H9 (cell line): ENCODE results near the gene HEYL. TPM values are rescaled to one million over a fixed set of nuclear protein-coding genes. Genes with fewer than 3 reads are reported as not detected.

Experiments
- DNase-seq: peaks from one replicate; pipeline ENCODE4 v3.0.0-alpha.2; 2017
- H2AFZ ChIP-seq: one replicate; pipeline ENCODE4 v1.6.1; 2013; ENCODE audit warnings: mild to moderate bottlenecking, low read length, control low read depth, moderate library complexity
- H2AK5ac ChIP-seq: 2 replicates; pipeline ENCODE4 v1.6.1; 2013; ENCODE audit warnings: low read length, control low read depth, mixed read lengths; ENCODE audit not compliant: insufficient read length
- H2BK120ac ChIP-seq: one replicate; pipeline ENCODE4 v1.6.1; 2013; ENCODE audit warnings: low read depth, mild to moderate bottlenecking, low read length, control low read depth, inconsistent platforms; ENCODE audit not compliant: poor library complexity, severe bottlenecking
- H2BK12ac ChIP-seq: 2 replicates; pipeline ENCODE4 v1.6.1; 2013; ENCODE audit warnings: low read length, control low read depth, mixed read lengths, low read depth; ENCODE audit not compliant: insufficient read length
- H2BK15ac ChIP-seq: 2 replicates; pipeline ENCODE4 v1.6.1; 2013; ENCODE audit warnings: low read depth, low read length, control low read depth
- H2BK20ac ChIP-seq: one replicate; pipeline ENCODE4 v1.6.1; 2013; ENCODE audit warnings: low read depth, mild to moderate bottlenecking, low read length, control low read depth, inconsistent platforms; ENCODE audit not compliant: poor library complexity, severe bottlenecking
- H2BK5ac ChIP-seq: 2 replicates; pipeline ENCODE4 v1.6.1; 2013; ENCODE audit warnings: low read length, control low read depth, mixed read lengths; ENCODE audit not compliant: insufficient read length
- H3K14ac ChIP-seq: 2 replicates; pipeline ENCODE4 v1.6.1; 2013; ENCODE audit warnings: low read length, control low read depth; ENCODE audit not compliant: insufficient read depth
- H3K18ac ChIP-seq: 2 replicates; pipeline ENCODE4 v1.6.1; 2013; ENCODE audit warnings: low read depth, mild to moderate bottlenecking, mixed read lengths, low read length, control low read depth; ENCODE audit not compliant: insufficient read length
- H3K23ac ChIP-seq: 2 replicates; pipeline ENCODE4 v1.6.1; 2013; ENCODE audit warnings: low read length, control low read depth, mixed read lengths, low read depth; ENCODE audit not compliant: insufficient read length
- H3K23me2 ChIP-seq: 2 replicates; pipeline ENCODE4 v1.6.1; 2013; ENCODE audit warnings: low read depth, mild to moderate bottlenecking, mixed read lengths, low read length, control low read depth; ENCODE audit not compliant: insufficient read length, poor library complexity, severe bottlenecking
- H3K27ac ChIP-seq: 2 replicates; pipeline ENCODE4 v1.5.1; 2013; ENCODE audit warnings: low read length, control low read depth, mixed read lengths, low read depth; ENCODE audit not compliant: insufficient read length
- H3K27me3 ChIP-seq: 2 replicates; pipeline ENCODE4 v1.6.1; 2013; ENCODE audit warnings: low read length, control low read depth, inconsistent platforms; ENCODE audit not compliant: insufficient read depth
- H3K4ac ChIP-seq: 2 replicates; pipeline ENCODE4 v1.6.1; 2013; ENCODE audit warnings: low read depth, mild to moderate bottlenecking, control low read depth, inconsistent platforms, low read length, moderate library complexity
- H3K4me1 ChIP-seq: 2 replicates; pipeline ENCODE4 v1.6.1; 2013; ENCODE audit warnings: low read length, control low read depth, inconsistent platforms; ENCODE audit not compliant: insufficient read depth
- H3K4me2 ChIP-seq: 2 replicates; pipeline ENCODE4 v1.6.1; 2013; ENCODE audit warnings: low read length, control low read depth, mixed read lengths; ENCODE audit not compliant: insufficient read length, insufficient read depth
- H3K56ac ChIP-seq: 2 replicates; pipeline ENCODE4 v1.6.1; 2013; ENCODE audit warnings: low read depth, mild to moderate bottlenecking, mixed read lengths, low read length, control low read depth; ENCODE audit not compliant: insufficient read length
- H3K79me1 ChIP-seq: 2 replicates; pipeline ENCODE4 v1.6.1; 2013; ENCODE audit warnings: low read depth, mild to moderate bottlenecking, moderate library complexity, low read length, control low read depth, inconsistent platforms; ENCODE audit not compliant: insufficient read depth, poor library complexity, severe bottlenecking
- H3K79me2 ChIP-seq: 2 replicates; pipeline ENCODE4 v1.6.1; 2013; ENCODE audit warnings: low read length, control low read depth, inconsistent platforms; ENCODE audit not compliant: insufficient read depth
- H3K9ac ChIP-seq: 2 replicates; pipeline ENCODE4 v1.6.1; 2013; ENCODE audit warnings: low read length, control low read depth, mixed read lengths; ENCODE audit not compliant: insufficient read length; ENCODE audit errors: extremely low read depth
- H3K9me3 ChIP-seq: one replicate; pipeline ENCODE4 v1.6.1; 2013; ENCODE audit warnings: low read depth, low read length, inconsistent platforms; ENCODE audit not compliant: control insufficient read depth
- H3T11ph ChIP-seq: one replicate; pipeline ENCODE4 v1.6.1; 2013; ENCODE audit warnings: mild to moderate bottlenecking, low read length, control low read depth, inconsistent platforms
- H4K20me1 ChIP-seq: one replicate; pipeline ENCODE4 v1.6.1; 2013; ENCODE audit not compliant: control insufficient read depth, insufficient read length, insufficient read depth
- H4K5ac ChIP-seq: 2 replicates; pipeline ENCODE4 v1.6.1; 2013; ENCODE audit warnings: low read depth, mild to moderate bottlenecking, mixed read lengths, low read length, control low read depth; ENCODE audit not compliant: insufficient read length
- H4K8ac ChIP-seq: replicated peaks from 2 replicates; pipeline ENCODE4 v1.6.1; 2013; ENCODE audit warnings: low read length, control low read depth, mixed read lengths, low read depth; ENCODE audit not compliant: insufficient read length
- H4K91ac ChIP-seq: 2 replicates; pipeline ENCODE4 v1.6.1; 2013; ENCODE audit warnings: low read depth, mild to moderate bottlenecking, moderate library complexity, mixed read lengths, low read length, control low read depth; ENCODE audit not compliant: insufficient read length
- H3K27ac Mint-ChIP-seq, 3 experiments: 2 replicates in 2 of 3; 3 replicates in 1 of 3; pipeline ENCODE4 v1.8.0; 2020 to 2021; ENCODE audit warnings: mixed read lengths in 3 of 3, mild to moderate bottlenecking in 1 of 3, moderate library complexity in 1 of 3
- H3K27me3 Mint-ChIP-seq: 2 replicates; pipeline ENCODE4 v1.8.0; 2021; ENCODE audit warnings: low read depth, mild to moderate bottlenecking, moderate library complexity, mixed read lengths
- H3K36me3 Mint-ChIP-seq, 3 experiments: 2 replicates in 2 of 3; 3 replicates in 1 of 3; pipeline ENCODE4 v1.8.0; 2020 to 2021; ENCODE audit warnings: low read depth in 3 of 3, mixed read lengths in 3 of 3; ENCODE audit not compliant: insufficient read depth in 1 of 3
- H3K4me1 Mint-ChIP-seq, 2 experiments: 2 replicates each; pipeline ENCODE4 v1.8.0; 2020; ENCODE audit warnings: mixed read lengths in 2 of 2
- H3K4me3 Mint-ChIP-seq, 2 experiments: 2 replicates in 1 of 2; 3 replicates in 1 of 2; pipeline ENCODE4 v1.8.0; 2020 to 2021; ENCODE audit warnings: mild to moderate bottlenecking in 2 of 2, mixed read lengths in 2 of 2, moderate library complexity in 1 of 2
- H3K9me3 Mint-ChIP-seq, 2 experiments: 2 replicates in 1 of 2; 3 replicates in 1 of 2; pipeline ENCODE4 v1.8.0; 2020; ENCODE audit warnings: mild to moderate bottlenecking in 2 of 2, mixed read lengths in 2 of 2, moderate library complexity in 1 of 2
- WGBS: extraction: QIAGEN DNeasy Blood & Tissue Kit; methylation state at CpG from one replicate; pipeline ENCODE4 v1.1.7; 2013; ENCODE audit warnings: missing lambda C conversion rate, low lambda C conversion rate, mixed read lengths; ENCODE audit not compliant: insufficient read length; ENCODE audit errors: extremely low coverage; 5-methylcytosine and 5-hydroxymethylcytosine counted together
- total RNA-seq: library from RNA; stranded (reverse); gene quantifications from 2 replicates; pipeline ENCODE4 v1.2.1, GENCODE V29; 2021
- TF ChIP-seq, protein P1 (sequence below): fragments of 200-600 bp; sonication (generic); conservative IDR thresholded peaks from 3 replicates; pipeline ENCODE4 v1.8.0; 2021; ENCODE audit warnings: antibody characterized with exemption, mild to moderate bottlenecking

The HEYL gene
- total RNA-seq, 1 experiment from 2014 or later, result 1.9 TPM

DNA sequence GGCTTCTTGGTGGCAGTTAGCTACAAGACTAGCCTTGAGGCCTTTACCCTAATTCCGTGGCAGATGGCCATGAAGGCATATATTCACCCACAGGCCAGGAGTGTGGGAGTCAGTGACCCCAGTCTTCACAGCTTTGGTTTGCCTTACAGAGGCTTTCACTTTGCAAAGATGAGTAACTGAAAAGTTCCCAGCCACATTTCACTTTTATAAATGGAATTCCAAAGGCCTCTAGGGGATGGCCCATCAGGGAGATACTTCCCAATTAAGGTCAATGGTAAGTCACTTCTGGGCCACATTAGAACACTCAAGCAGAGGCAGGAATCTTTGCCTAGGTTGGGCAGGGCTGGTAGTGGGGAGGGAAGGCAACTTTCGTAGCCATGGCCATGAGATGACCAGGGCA, 13.1 kb upstream of the HEYL start:
- Histone ChIP-seq H3K79me1 (no peaks in the 10 kb centered on the region), H3K79me2 (no peaks in the 10 kb centered on the region), H2BK15ac (no peak overlapping the region), H3K4me1 (no peaks in the 10 kb centered on the region), H3K9ac (no peak overlapping the region), H3K56ac (no peak overlapping the region), H3K23me2 (no peaks in the 10 kb centered on the region), H3K9me3 (no peaks in the 10 kb centered on the region), H3K18ac (no peak overlapping the region), H2BK120ac (no peak overlapping the region), H2AK5ac (no peak overlapping the region), H2BK12ac (no peak overlapping the region), H2BK5ac (no peak overlapping the region), H2BK20ac (no peak overlapping the region), H2AFZ (no peak overlapping the region), H3K14ac (no peak overlapping the region), H4K20me1 (no peaks in the 10 kb centered on the region), H3K23ac (no peak overlapping the region), H4K91ac (no peak overlapping the region), H4K5ac (no peak overlapping the region), H3T11ph (no peak overlapping the region), H4K8ac (no peak overlapping the region), H3K27me3 (no peaks in the 10 kb centered on the region; the same call in 1 of the 2 replicates), H3K4me2 (no peak overlapping the region), H3K27ac (no peak overlapping the region), H3K4ac (no peak overlapping the region)
- no CpG with 5 or more reads among the region's 2 CpGs for WGBS
- H3K36me3 Mint-ChIP-seq, result no peaks in the 10 kb centered on the region
- no peak overlapping the region for H3K4me3 Mint-ChIP-seq
- H3K9me3 Mint-ChIP-seq, result no peaks in the 10 kb centered on the region
- peaks cover 0 to 3% of the 10 kb centered on the region in 2 experiments; a peak in 1 of 4 replicates for H3K4me1 Mint-ChIP-seq
- TF ChIP-seq, protein P1, sequence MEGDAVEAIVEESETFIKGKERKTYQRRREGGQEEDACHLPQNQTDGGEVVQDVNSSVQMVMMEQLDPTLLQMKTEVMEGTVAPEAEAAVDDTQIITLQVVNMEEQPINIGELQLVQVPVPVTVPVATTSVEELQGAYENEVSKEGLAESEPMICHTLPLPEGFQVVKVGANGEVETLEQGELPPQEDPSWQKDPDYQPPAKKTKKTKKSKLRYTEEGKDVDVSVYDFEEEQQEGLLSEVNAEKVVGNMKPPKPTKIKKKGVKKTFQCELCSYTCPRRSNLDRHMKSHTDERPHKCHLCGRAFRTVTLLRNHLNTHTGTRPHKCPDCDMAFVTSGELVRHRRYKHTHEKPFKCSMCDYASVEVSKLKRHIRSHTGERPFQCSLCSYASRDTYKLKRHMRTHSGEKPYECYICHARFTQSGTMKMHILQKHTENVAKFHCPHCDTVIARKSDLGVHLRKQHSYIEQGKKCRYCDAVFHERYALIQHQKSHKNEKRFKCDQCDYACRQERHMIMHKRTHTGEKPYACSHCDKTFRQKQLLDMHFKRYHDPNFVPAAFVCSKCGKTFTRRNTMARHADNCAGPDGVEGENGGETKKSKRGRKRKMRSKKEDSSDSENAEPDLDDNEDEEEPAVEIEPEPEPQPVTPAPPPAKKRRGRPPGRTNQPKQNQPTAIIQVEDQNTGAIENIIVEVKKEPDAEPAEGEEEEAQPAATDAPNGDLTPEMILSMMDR, result no peak
- no peak overlapping the region; a peak in 1 of 7 replicates for H3K27ac Mint-ChIP-seq
- no peak for DNase-seq
- H3K27me3 Mint-ChIP-seq, result peaks cover 87% of the 10 kb centered on the region
